Hepatocyte (in vitro differentiated cells): ENCODE data around the gene SMIM7.

Experiments used
- EZH2 ChIP-seq: fragments of 200-600 bp; sonication (generic); IDR thresholded peaks from 2 replicates; pipeline ENCODE4 v1.6.1; 2016; ENCODE audit warnings: antibody characterized with exemption, mild to moderate bottlenecking, borderline replicate concordance
- EZH2phosphoT487 ChIP-seq: fragments of 200-600 bp; sonication (generic); IDR thresholded peaks from one replicate; pipeline ENCODE4 v1.6.1; 2018; ENCODE audit warnings: antibody characterized with exemption, mild to moderate bottlenecking, low read depth, moderate library complexity; ENCODE audit not compliant: unreplicated experiment, severe bottlenecking
- TF ChIP-seq, protein P1 (sequence below): fragments of 200-600 bp; sonication (generic); IDR thresholded peaks from 2 replicates; pipeline ENCODE4 v1.5.1; 2016; ENCODE audit warnings: antibody characterized with exemption, mild to moderate bottlenecking; ENCODE audit not compliant: poor library complexity

DNA sequence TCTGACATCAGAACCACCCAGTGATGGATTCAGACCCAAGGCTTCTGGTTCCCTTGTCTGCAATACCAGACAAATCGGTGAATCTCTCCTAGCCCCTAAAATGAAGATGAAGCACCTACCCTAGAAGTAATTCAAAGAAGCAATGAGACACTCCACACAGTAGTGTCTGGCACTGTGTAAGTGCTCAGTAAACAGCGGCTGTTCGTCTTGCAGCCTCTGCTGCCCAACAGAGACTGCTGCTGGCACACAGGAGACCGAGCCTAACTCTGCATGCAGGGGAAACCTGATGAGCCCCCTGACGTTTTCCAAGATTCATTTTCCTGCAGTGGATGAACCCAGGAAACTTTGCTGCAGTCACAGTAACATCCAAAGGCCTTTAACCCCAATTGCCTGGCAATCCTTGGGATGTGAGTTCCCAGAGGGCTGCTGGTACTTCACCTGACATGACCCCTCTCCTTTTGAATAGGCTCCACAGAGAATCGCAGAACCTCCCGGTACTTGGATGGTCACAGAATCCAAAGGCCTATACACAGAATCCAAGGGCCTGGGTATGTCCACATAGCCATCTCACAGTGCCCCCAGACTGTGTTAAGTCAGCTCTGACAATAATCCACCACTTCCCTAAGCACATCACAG is 38.7 kb downstream of the SMIM7 start:
- TF ChIP-seq EZH2 = no peak
- TF ChIP-seq, protein P1, sequence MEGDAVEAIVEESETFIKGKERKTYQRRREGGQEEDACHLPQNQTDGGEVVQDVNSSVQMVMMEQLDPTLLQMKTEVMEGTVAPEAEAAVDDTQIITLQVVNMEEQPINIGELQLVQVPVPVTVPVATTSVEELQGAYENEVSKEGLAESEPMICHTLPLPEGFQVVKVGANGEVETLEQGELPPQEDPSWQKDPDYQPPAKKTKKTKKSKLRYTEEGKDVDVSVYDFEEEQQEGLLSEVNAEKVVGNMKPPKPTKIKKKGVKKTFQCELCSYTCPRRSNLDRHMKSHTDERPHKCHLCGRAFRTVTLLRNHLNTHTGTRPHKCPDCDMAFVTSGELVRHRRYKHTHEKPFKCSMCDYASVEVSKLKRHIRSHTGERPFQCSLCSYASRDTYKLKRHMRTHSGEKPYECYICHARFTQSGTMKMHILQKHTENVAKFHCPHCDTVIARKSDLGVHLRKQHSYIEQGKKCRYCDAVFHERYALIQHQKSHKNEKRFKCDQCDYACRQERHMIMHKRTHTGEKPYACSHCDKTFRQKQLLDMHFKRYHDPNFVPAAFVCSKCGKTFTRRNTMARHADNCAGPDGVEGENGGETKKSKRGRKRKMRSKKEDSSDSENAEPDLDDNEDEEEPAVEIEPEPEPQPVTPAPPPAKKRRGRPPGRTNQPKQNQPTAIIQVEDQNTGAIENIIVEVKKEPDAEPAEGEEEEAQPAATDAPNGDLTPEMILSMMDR = no peak
- TF ChIP-seq EZH2phosphoT487 = no peak
